HFF-Myc (cell line): Measurements from ENCODE around the gene GP2.

Experiments
- DNase-seq: peaks from one replicate; pipeline ENCODE4 v3.0.0-alpha.2; 2011; ENCODE audit warnings: low read depth; ENCODE audit errors: extremely low read depth
- H3K4me3 ChIP-seq: replicated peaks from 2 replicates; pipeline ENCODE4 v1.5.1; 2011; ENCODE audit warnings: low read depth, mild to moderate bottlenecking, control low read depth, low read length
- CTCF ChIP-seq: IDR thresholded peaks from 2 replicates; pipeline ENCODE4 v1.5.1; 2012; ENCODE audit warnings: mild to moderate bottlenecking, low read depth, low read length, control low read depth; ENCODE audit errors: missing control alignments

Gene GP2

DNA sequence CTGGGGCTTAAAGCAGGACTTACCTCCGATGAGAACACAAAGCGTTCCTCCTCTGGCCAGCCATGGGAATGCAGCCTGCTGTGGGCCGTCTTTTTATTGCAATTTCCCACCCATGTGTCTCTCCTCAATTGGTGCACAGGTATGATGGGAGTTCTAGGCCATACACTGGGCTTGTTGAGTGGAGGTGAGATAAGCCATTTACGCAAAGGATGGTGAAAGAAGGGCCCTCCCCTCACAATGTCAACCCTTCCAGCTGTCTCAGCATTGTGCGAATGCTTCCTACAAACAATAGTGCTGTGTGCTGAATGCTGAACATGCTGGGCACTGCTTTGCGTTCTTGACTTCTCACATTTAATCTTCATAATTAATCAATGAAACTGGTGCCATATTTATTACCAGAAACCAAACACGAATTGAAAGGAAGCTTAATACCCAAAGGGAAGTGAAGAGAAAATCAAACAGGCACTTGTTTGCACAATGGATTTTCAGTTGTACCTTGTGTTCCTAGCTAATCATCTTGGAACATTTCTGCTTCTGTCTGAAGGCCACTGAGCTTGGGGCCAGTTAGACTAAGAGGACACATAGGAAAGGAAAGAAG, at the start of gene GP2:
Gene GP2, minus strand, starts transcription at position 70 of the 598 bp plus-strand sequence. CDS start 1,082 bp downstream, outside the sequence.
- TF ChIP-seq CTCF = no peak
- no peak for DNase-seq
- H3K4me3 ChIP-seq = no peak within 1 kb of the TSS

DNA sequence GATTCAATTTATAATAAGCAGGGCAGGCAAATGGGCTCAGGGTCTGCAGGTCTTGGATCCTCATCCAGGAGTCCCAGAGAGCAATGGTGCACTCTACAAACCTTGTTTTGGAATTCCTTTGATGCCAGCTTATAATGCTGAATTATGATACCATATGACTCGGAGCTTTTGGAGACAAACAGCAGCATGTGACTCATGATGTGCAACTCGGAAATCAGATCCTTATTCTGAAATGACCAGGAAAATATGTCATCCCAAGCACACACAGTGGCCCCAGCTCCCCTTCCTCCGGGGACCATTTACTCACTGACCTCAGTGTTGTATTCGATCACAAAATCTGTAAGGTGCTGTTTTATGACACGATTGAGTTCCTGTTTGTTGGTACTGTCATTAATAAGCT, 45.4 kb upstream of the GP2 start:
- H3K4me3 ChIP-seq = no peak overlapping the region
- TF ChIP-seq CTCF = no peak
- no peak for DNase-seq

- no peak for DNase-seq
- no peak overlapping the region for H3K4me3 ChIP-seq
- TF ChIP-seq CTCF = no peak
Measured at GRCh38 chr16:20369452-20370054, 42.2 kb upstream of the GP2 start.

GRCh38 chr16:20364051-20364450, 36.7 kb upstream of the GP2 start:
- no peak for TF ChIP-seq CTCF
- no peak for DNase-seq
- no peak overlapping the region for H3K4me3 ChIP-seq

GRCh38 chr16:20363191-20363590, 35.9 kb upstream of the GP2 start:
- no peak for TF ChIP-seq CTCF
- no peak overlapping the region for H3K4me3 ChIP-seq
- no peak for DNase-seq

GRCh38 chr16:20359997-20360396, 32.7 kb upstream of the GP2 start:
- TF ChIP-seq CTCF = no peak
- DNase-seq = no peak

More at GRCh38 chr16:20359997-20360396, 32.7 kb upstream of the GP2 start:
- no peak overlapping the region for H3K4me3 ChIP-seq
